ENCODE data around the gene ARL5B.
"Not testable (repeated sequence)": the region's sequence is repeated elsewhere in the genome, so short reads cannot be mapped to it uniquely, and the experiment has no call there.

ARL5B gene

DNA sequence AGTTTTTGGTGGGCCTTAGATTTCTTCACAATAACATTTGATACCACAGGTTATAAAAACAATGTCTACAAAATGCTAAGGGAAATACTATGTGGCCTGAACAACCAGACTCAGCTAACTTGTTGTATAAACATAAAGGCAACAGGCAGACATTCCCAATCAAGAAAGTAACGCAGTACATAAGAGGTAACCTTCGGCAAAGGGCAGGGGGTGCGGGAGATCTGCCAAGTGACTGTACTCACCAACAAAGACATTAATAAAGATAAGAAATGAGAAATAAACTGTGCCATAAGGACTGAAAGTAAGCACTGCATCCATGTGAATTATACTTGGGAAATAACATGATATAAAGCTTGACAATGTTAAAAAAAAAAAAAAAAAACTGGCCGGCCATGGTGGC, 23.2 kb upstream of the ARL5B start:
- no peaks in the 10 kb centered on the region for H3K36me3 ChIP-seq (ENCODE audit: control insufficient read depth, insufficient read depth, low read length)
- H3K9me3 ChIP-seq (ENCODE audit: control insufficient read depth, insufficient read depth, low read length) = no peaks in the 10 kb centered on the region
- no peaks in the 10 kb centered on the region for H3K27me3 ChIP-seq (ENCODE audit: control insufficient read depth, insufficient read depth, low read length)
- no peak overlapping the region for H3K27ac ChIP-seq (ENCODE audit: low read depth, low read length)
- no peak overlapping the region for H3K9ac ChIP-seq (ENCODE audit: low read depth, low read length)
- H3K4me1 ChIP-seq (ENCODE audit: control insufficient read depth, insufficient read depth, low read length) = no peaks in the 10 kb centered on the region
- H3K4me3 ChIP-seq (ENCODE audit: low read depth, low read length) = no peak overlapping the region

DNA sequence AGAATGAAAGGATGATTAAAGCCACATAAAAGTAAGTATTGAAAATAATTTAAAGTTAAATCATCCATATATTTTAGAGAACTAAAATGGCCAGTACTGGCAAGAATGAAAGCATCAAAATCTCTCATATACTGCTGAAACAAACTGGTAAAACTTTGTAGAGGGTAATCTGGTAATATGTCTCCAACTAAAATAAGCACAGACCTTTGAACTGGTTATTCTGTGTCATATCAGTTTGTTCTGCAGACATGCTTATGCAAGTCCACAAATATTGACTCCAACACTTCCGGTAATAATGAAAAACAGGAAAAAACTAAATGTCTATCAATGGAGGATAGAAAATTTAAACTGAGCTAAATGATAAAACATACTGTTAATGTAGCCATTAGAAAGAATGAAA, 21.8 kb upstream of the ARL5B start:
- H3K27me3 ChIP-seq (ENCODE audit: control insufficient read depth, insufficient read depth, low read length); H3K4me3 ChIP-seq (ENCODE audit: low read depth, low read length); H3K9me3 ChIP-seq (ENCODE audit: control insufficient read depth, insufficient read depth, low read length); H3K27ac ChIP-seq (ENCODE audit: low read depth, low read length); H3K4me1 ChIP-seq (ENCODE audit: control insufficient read depth, insufficient read depth, low read length); H3K36me3 ChIP-seq (ENCODE audit: control insufficient read depth, insufficient read depth, low read length); H3K9ac ChIP-seq (ENCODE audit: low read depth, low read length): not testable (repeated sequence)

DNA sequence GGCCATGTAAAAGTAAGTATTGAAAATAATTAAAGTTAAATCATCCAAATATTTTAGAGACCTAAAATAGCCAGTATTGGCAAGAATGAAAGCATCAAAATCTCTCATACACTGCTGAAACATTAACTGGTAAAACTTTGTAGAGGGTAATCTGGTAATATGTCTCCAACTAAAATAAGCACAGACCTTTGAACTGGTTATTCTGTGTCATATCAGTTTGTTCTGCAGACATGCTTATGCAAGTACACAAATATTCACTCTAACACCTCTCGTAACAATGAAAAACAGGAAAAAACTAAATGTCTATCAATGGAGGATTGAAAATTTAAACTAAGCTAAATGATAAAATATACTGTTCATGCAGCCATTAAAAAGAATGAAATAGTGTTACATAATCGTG, 19.5 kb upstream of the ARL5B start:
- H3K27ac ChIP-seq (ENCODE audit: low read depth, low read length); H3K4me1 ChIP-seq (ENCODE audit: control insufficient read depth, insufficient read depth, low read length); H3K9me3 ChIP-seq (ENCODE audit: control insufficient read depth, insufficient read depth, low read length); H3K27me3 ChIP-seq (ENCODE audit: control insufficient read depth, insufficient read depth, low read length); H3K4me3 ChIP-seq (ENCODE audit: low read depth, low read length); H3K36me3 ChIP-seq (ENCODE audit: control insufficient read depth, insufficient read depth, low read length); H3K9ac ChIP-seq (ENCODE audit: low read depth, low read length): not testable (repeated sequence)

DNA sequence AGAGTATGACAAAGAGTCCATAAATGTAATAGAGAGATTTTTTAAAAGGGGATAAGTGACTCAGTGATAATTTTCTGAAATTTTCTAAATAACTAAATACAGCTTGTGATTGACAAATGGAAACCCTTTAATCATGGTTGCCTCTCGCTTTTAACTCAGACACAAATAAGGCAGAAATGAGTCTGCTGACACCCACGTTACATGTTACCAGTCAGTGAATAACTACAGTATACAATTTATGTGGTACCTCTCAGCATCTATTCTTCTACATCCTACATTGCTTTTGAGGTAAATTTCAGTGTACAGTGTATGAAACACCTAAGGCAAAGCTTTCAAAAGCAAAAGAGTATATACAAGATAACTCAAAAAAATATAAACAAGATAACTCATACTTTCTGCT, 12.1 kb upstream of the ARL5B start:
- Histone ChIP-seq H3K9me3 (ENCODE audit: control insufficient read depth, insufficient read depth, low read length) (no peaks in the 10 kb centered on the region), H3K36me3 (ENCODE audit: control insufficient read depth, insufficient read depth, low read length) (peaks cover 25% of the 10 kb centered on the region), H3K27ac (ENCODE audit: low read depth, low read length) (no peak overlapping the region), H3K4me3 (ENCODE audit: low read depth, low read length) (no peak overlapping the region), H3K9ac (ENCODE audit: low read depth, low read length) (no peak overlapping the region), H3K27me3 (ENCODE audit: control insufficient read depth, insufficient read depth, low read length) (no peaks in the 10 kb centered on the region), H3K4me1 (ENCODE audit: control insufficient read depth, insufficient read depth, low read length) (peaks cover 7% of the 10 kb centered on the region; the same call in 1 of the 2 replicates)

DNA sequence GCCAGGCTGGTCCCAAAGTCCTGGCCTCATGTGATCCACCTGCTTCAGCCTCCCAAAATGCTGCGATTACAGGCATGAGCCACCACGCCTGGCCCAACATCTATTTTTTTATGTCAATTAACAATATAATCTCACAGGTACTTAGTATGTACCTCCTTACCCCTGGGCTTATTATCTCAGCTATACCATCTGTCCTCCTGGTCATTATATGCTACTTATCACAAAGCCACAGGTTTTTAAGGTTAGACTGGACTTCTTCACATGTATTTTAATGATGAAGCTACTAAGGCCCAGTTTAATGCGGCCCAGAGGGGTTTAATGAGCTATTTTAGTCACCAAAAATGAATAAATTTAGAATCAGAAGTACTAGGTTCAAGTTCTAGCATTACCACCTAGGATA, 11.3 kb upstream of the ARL5B start:
- Histone ChIP-seq H3K27me3 (ENCODE audit: control insufficient read depth, insufficient read depth, low read length) (no peaks in the 10 kb centered on the region), H3K9me3 (ENCODE audit: control insufficient read depth, insufficient read depth, low read length) (no peaks in the 10 kb centered on the region), H3K27ac (ENCODE audit: low read depth, low read length) (no peak overlapping the region), H3K9ac (ENCODE audit: low read depth, low read length) (no peak overlapping the region), H3K4me3 (ENCODE audit: low read depth, low read length) (no peak overlapping the region), H3K4me1 (ENCODE audit: control insufficient read depth, insufficient read depth, low read length) (peaks cover 7% of the 10 kb centered on the region; the same call in 1 of the 2 replicates), H3K36me3 (ENCODE audit: control insufficient read depth, insufficient read depth, low read length) (peaks cover 25% of the 10 kb centered on the region)

DNA sequence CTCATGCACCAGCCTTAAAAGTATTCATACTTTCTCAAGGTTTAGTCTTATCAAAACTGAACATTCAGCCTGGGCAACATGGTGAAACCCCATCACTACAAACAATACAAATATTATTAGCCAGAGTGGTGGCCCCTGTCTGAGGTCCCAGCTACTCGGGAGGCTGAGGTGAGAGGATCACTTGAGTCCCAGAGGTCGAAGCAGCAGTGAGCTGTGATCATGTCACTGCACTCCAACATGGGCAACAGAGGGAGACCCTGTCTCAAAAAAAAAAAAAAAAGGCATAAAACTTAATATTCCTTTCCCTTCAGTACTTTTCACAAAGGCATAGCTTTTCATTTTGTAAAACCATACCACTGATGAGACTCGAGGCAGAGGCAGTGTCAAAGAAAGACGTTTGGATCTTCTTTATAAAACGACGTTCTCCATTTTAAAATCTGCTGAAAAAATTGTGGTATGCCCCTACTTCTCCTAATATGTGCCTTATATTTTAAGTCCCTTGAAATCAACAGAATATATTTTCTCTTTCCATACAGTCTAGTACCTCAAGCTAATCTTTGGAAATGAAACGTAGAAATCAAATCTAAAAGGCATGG, 9.8 kb upstream of the ARL5B start:
- H3K36me3 ChIP-seq (ENCODE audit: control insufficient read depth, insufficient read depth, low read length) = peaks cover 25% of the 10 kb centered on the region
- peaks cover 7% of the 10 kb centered on the region; the same call in 1 of the 2 replicates for H3K4me1 ChIP-seq (ENCODE audit: control insufficient read depth, insufficient read depth, low read length)
- no peak overlapping the region for H3K9ac ChIP-seq (ENCODE audit: low read depth, low read length)
- H3K9me3 ChIP-seq (ENCODE audit: control insufficient read depth, insufficient read depth, low read length) = no peaks in the 10 kb centered on the region
- H3K27ac ChIP-seq (ENCODE audit: low read depth, low read length) = no peak overlapping the region
- peak overlapping the region; percentile 99 for H3K4me3 ChIP-seq (ENCODE audit: low read depth, low read length)
- no peaks in the 10 kb centered on the region for H3K27me3 ChIP-seq (ENCODE audit: control insufficient read depth, insufficient read depth, low read length)

DNA sequence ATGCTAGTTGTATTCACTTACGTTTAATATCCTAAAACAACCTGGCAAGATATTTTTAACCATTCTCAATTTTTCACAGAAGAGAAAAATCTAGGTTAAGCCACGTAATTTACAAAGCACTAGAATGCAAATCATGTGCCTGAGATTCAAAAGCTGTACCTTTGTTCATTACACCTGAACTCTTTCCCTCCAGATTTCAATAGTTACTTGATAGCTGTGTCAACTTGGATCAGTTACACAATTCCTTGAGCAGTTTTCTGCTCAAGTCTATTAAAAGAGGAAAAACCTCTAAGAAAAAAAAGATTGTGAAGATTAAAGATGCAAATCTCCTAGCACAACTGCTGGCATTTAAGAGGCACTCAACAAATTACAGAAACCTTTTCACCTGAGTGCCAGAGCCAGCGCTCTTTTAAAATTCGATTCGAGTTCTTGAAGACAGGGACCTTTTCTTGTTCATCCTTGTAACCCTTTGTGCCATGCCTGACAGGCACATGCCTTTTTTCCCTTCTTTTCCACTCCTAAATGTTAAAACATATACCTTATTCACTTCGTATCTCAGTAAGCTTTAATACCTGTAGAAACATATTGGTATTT, 8.7 kb upstream of the ARL5B start:
- Histone ChIP-seq H3K4me3 (ENCODE audit: low read depth, low read length) (peak overlapping the region; percentile 99), H3K27ac (ENCODE audit: low read depth, low read length) (peak overlapping the region; percentile 74), H3K9ac (ENCODE audit: low read depth, low read length) (peak overlapping the region; percentile 78), H3K9me3 (ENCODE audit: control insufficient read depth, insufficient read depth, low read length) (no peaks in the 10 kb centered on the region), H3K4me1 (ENCODE audit: control insufficient read depth, insufficient read depth, low read length) (peaks cover 7% of the 10 kb centered on the region; the same call in 1 of the 2 replicates), H3K36me3 (ENCODE audit: control insufficient read depth, insufficient read depth, low read length) (peaks cover 20% of the 10 kb centered on the region), H3K27me3 (ENCODE audit: control insufficient read depth, insufficient read depth, low read length) (no peaks in the 10 kb centered on the region)

DNA sequence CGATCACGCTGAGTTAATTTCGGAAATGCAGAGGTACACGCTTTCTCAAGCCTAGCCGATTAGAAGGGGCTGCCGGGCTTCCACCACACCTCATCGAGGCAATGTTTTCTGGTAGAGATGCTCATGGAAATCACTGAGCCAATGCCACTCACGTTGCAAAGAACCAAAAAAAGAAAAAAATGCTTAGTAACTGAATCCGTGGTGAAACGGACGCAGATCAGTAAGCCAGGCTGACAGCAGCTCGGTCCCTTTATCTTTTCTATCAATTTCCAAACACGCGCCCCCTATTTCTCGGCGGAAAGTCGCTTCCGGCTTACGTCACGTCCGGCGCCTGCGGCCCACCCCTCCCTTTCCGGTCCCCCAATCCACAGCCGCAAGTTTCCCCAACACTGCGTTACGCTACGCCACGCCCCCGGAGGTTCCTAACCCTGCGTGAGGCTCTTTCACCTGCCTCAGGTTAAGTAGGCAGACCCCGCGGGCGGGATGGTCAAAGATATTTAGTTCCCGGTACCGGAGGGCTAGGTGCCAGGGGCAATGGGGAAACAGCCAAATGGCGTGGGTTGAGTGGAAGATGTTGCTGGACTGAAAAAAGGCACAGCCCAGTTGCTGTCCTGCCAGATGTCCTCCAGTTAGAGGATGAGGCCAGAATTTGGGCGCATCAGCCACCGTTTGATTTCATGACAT, 7.8 kb upstream of the ARL5B start, which contains the start of gene NSUN6:
Gene NSUN6, minus strand, starts transcription at position 264 of the 684 bp plus-strand sequence. CDS start 384 bp downstream, outside the sequence.
- Histone ChIP-seq H3K9me3 (ENCODE audit: control insufficient read depth, insufficient read depth, low read length) (no peaks in the 10 kb centered on the region), H3K27me3 (ENCODE audit: control insufficient read depth, insufficient read depth, low read length) (no peaks in the 10 kb centered on the region), H3K4me1 (ENCODE audit: control insufficient read depth, insufficient read depth, low read length) (peaks cover 7% of the 10 kb centered on the region; the same call in 1 of the 2 replicates), H3K9ac (ENCODE audit: low read depth, low read length) (peak within 1 kb of the TSS; percentile 78), H3K27ac (ENCODE audit: low read depth, low read length) (peak within 1 kb of the TSS; percentile 74), H3K36me3 (ENCODE audit: control insufficient read depth, insufficient read depth, low read length) (peaks cover 16% of the 10 kb centered on the region), H3K4me3 (ENCODE audit: low read depth, low read length) (peak within 1 kb of the TSS; percentile 99)

DNA sequence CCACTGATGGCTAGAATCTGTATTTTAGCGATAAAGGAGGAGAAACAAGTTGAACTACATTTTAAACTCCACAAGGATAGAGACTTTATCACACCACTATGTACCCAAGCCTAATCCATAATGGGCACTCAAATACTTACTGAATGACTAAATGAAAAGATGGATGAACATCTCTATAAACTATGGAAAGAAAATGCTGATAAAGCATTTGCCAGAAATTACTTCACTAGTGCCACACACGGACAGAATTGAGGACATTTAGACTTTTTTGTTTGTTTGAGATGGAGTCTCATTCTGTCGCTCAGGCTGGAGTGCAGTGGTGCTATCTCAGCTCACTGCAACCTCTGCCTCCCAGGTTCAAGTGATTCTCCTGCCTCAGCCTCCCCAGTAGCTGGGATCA, 6.1 kb upstream of the ARL5B start:
- Histone ChIP-seq H3K36me3 (ENCODE audit: control insufficient read depth, insufficient read depth, low read length) (peaks cover 3% of the 10 kb centered on the region), H3K27ac (ENCODE audit: low read depth, low read length) (no peak overlapping the region), H3K4me3 (ENCODE audit: low read depth, low read length) (no peak overlapping the region), H3K4me1 (ENCODE audit: control insufficient read depth, insufficient read depth, low read length) (peaks cover 9% of the 10 kb centered on the region), H3K9me3 (ENCODE audit: control insufficient read depth, insufficient read depth, low read length) (no peaks in the 10 kb centered on the region), H3K9ac (ENCODE audit: low read depth, low read length) (no peak overlapping the region), H3K27me3 (ENCODE audit: control insufficient read depth, insufficient read depth, low read length) (no peaks in the 10 kb centered on the region)

DNA sequence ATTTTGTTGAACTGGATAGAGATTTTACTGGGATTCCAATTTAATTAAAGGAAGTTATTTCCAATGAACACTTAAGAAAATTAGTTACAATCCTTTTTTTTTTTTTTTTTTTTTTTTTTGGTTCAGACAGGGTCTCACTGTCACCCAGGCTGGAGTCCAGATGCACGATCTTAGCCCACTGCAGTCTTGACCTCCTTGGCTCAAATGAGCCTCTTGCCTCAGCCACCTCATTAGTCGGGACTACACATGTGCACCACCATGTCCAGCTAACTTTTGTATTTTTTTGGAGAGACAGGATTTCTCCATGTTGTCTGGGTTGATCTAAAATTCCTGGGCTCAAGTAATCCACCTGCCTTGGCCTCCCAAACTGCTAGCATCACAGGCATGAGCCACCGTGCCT, 2.5 kb upstream of the ARL5B start:
- Histone ChIP-seq H3K9me3 (ENCODE audit: control insufficient read depth, insufficient read depth, low read length) (no peaks in the 10 kb centered on the region), H3K27ac (ENCODE audit: low read depth, low read length) (no peak overlapping the region), H3K4me3 (ENCODE audit: low read depth, low read length) (no peak overlapping the region), H3K36me3 (ENCODE audit: control insufficient read depth, insufficient read depth, low read length) (no peaks in the 10 kb centered on the region), H3K27me3 (ENCODE audit: control insufficient read depth, insufficient read depth, low read length) (no peaks in the 10 kb centered on the region), H3K9ac (ENCODE audit: low read depth, low read length) (no peak overlapping the region), H3K4me1 (ENCODE audit: control insufficient read depth, insufficient read depth, low read length) (peaks cover 20% of the 10 kb centered on the region)
